ENCODE results near the gene CLPSL2. TPM values are rescaled to one million over a fixed set of nuclear protein-coding genes. Genes with fewer than 3 reads are reported as not detected.

Gene CLPSL2
- total RNA-seq, 1 donor, result not detected

DNA sequence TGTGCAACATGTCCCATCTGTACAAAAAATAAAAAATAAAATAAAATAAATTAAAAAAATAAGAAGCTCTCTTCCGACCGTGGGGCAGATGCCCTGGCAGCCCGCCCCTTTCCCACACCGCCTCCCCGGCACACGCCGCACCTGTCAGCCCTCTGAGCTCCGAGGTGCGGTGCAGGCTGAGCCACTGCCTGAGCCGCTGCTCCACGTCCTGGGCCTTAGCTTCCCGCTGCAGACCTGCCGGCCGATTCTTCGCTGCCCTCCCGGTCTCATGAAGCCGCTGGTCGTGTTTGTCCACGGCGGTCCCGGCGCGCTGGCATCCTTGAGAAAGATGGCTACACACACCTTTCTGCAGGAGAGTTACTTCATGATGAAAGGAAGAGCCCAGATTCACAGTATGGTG, 10.7 kb upstream of the CLPSL2 start:
- Histone ChIP-seq H3K9me3 (ENCODE audit: low read depth, low read length) (no peaks in the 10 kb centered on the region), H3K4me1 (ENCODE audit: insufficient read depth, low read length) (peaks cover 2% of the 10 kb centered on the region), H3K27me3 (ENCODE audit: insufficient read depth, low read length) (peaks cover 24% of the 10 kb centered on the region), H3K4me3 (ENCODE audit: low read length) (no peak overlapping the region)

GRCh38 chr6:35769211-35769610, 7.2 kb upstream of the CLPSL2 start:
- H3K4me3 ChIP-seq (ENCODE audit: low read length), result no peak overlapping the region
- H3K27me3 ChIP-seq (ENCODE audit: insufficient read depth, low read length), result peaks cover 7% of the 10 kb centered on the region
- H3K4me1 ChIP-seq (ENCODE audit: insufficient read depth, low read length), result peaks cover 10% of the 10 kb centered on the region
- no peaks in the 10 kb centered on the region for H3K9me3 ChIP-seq (ENCODE audit: low read depth, low read length)

GRCh38 chr6:35771343-35771627, 5.1 kb upstream of the CLPSL2 start:
- Histone ChIP-seq H3K4me1 (ENCODE audit: insufficient read depth, low read length) (peaks cover 14% of the 10 kb centered on the region), H3K4me3 (ENCODE audit: low read length) (no peak overlapping the region), H3K27me3 (ENCODE audit: insufficient read depth, low read length) (peaks cover under 1% of the 10 kb centered on the region), H3K9me3 (ENCODE audit: low read depth, low read length) (no peaks in the 10 kb centered on the region)

DNA sequence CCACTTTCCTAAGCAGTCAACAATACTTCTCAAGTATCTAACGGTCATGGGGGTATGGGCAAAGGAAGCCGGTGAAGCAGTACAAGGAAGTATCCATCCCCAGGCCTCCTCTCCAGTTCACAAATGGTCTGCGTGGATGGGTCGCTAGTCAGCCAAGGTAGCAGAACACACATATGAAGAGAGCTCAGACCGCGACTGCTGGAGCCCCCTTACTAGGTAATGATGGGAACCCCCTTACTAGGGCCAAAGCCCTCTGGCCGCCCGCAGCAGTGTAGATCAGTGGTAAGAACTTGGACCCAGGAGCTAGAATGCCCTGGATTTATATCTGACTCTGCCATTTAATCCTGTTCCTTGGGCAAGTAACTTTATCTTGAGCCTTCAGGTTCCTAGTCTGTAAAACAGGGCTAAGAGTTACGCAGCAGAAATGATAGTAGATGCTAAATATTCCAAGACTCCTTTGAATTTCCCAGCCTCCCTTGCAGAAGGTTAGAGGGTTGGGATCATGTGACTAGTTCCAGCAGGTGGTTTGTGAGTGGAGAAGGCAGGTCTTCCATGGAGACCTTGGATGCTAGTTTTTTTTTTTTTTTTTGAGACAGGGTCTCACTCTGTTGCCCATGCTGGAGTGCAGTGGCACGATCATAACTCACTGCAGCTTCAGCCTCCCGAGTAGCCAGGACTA, 2.1 kb upstream of the CLPSL2 start:
- Histone ChIP-seq H3K4me3 (ENCODE audit: low read length) (no peak overlapping the region), H3K4me1 (ENCODE audit: insufficient read depth, low read length) (peaks cover 15% of the 10 kb centered on the region), H3K27me3 (ENCODE audit: insufficient read depth, low read length) (peaks cover 6% of the 10 kb centered on the region), H3K9me3 (ENCODE audit: low read depth, low read length) (no peaks in the 10 kb centered on the region)

DNA sequence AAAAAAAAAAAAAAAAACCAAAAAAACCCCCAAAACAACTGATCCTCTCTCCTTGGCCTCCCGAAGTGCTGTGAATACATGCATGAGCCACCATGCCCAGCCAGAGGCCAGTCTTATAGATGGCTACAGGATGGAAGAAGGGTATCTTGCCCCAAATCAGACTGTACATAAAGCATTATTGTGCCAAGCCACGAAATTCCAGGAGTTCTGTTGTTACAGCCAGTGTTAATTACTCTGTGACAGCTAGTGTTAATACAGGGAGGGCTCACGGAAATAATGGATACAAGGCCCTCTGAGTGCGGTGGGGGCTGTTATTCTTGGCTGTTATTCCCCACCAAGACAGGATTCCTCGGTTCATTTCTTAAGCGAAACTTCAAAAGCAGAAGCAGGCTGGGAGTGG, 1.4 kb upstream of the CLPSL2 start:
- Histone ChIP-seq H3K27me3 (ENCODE audit: insufficient read depth, low read length) (peaks cover 6% of the 10 kb centered on the region), H3K4me3 (ENCODE audit: low read length) (no peak overlapping the region), H3K4me1 (ENCODE audit: insufficient read depth, low read length) (peaks cover 15% of the 10 kb centered on the region), H3K9me3 (ENCODE audit: low read depth, low read length) (no peaks in the 10 kb centered on the region)

DNA sequence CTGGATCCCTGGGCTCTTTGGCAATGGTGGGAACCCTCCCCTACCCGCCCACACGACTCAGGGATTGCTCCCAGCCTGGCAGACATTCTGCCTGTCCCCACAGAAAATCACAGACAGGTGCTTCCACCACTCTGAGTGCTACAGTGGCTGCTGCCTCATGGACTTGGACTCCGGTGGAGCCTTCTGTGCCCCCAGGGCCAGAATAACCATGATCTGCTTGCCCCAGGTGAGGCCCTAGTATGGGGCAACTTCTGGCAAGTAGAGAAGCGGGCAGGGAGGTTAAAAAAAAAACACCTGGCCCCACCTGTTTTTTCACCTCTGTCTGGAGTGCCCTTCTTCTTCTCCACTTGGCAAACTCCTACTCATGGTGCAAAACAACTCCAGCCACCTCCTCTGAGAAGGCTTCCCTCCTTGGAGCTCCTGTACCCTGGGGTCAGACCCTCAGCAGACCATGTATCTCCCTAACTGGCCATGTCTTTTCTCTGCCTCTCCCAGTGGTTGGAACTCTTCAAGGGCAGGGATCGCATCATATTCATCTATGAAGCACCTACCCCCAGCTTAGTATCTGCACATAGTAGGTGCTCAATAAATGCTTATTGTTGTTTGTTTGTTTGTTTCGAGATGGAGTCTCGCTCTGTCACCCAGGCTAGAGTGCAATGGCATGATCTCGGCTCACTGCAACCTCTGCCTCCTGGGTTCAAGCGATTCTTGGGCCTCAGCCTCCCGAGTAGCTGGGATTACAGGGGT, 1.1 kb downstream of the CLPSL2 start:
- peaks cover 6% of the 10 kb centered on the region for H3K27me3 ChIP-seq (ENCODE audit: insufficient read depth, low read length)
- H3K4me1 ChIP-seq (ENCODE audit: insufficient read depth, low read length), result peaks cover 5% of the 10 kb centered on the region
- no peaks in the 10 kb centered on the region for H3K9me3 ChIP-seq (ENCODE audit: low read depth, low read length)
- H3K4me3 ChIP-seq (ENCODE audit: low read length), result no peak overlapping the region

- Histone ChIP-seq H3K4me3 (ENCODE audit: low read length) (no peak overlapping the region), H3K4me1 (ENCODE audit: insufficient read depth, low read length) (peaks cover 5% of the 10 kb centered on the region), H3K9me3 (ENCODE audit: low read depth, low read length) (no peaks in the 10 kb centered on the region), H3K27me3 (ENCODE audit: insufficient read depth, low read length) (peaks cover 6% of the 10 kb centered on the region)
Observed at GRCh38 chr6:35778437-35778836, 2.0 kb downstream of the CLPSL2 start.

DNA sequence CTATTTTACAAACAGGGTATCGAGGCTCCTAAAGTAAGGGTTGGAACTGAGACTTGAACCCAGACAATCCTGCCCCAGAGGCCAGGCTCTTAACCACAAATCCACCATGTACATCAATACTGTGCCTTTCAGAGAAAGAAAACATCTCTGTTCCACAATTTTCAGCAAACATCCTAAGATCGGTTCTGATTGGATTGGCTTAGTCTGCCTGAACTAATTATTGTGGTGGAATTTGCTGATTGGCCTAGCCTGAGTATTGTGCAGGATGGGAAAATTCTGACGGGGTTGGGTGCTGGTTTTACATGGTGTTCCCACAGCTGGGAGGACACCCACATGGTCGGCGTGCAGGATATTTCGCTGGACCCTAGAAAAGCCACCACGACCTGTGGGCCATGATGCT, 4.3 kb downstream of the CLPSL2 start, which contains the start of gene CLPSL1:
TSS of gene CLPSL1 (plus strand) at position 301 of the 400 bp plus-strand sequence. CDS start at position 393, 92 bp downstream.
- H3K4me1 ChIP-seq (ENCODE audit: insufficient read depth, low read length), result peaks cover 5% of the 10 kb centered on the region
- H3K9me3 ChIP-seq (ENCODE audit: low read depth, low read length), result no peaks in the 10 kb centered on the region
- peaks cover 6% of the 10 kb centered on the region for H3K27me3 ChIP-seq (ENCODE audit: insufficient read depth, low read length)
- H3K4me3 ChIP-seq (ENCODE audit: low read length), result no peak within 1 kb of the TSS

DNA sequence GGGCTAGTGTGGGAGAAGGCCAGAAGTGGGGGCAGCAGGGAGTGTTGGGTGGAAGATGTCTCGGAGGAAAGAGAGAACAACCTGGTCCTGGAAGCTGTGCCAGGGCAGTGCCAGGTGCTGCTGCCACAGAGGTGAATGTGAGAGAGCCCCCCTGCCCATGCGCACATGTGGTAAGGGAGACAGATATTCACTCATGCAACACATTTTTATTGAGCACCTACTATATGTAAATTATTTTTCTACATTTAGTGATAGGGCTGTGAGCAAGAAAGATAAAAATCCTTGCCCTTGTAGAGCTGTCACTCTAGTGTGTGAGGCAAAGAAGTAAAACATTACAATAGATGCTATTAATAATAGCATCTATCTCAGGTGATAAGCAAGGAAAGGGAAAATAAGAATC, 4.9 kb downstream of the CLPSL2 start:
- Histone ChIP-seq H3K27me3 (ENCODE audit: insufficient read depth, low read length) (peaks cover 8% of the 10 kb centered on the region), H3K9me3 (ENCODE audit: low read depth, low read length) (no peaks in the 10 kb centered on the region), H3K4me3 (ENCODE audit: low read length) (no peak overlapping the region), H3K4me1 (ENCODE audit: insufficient read depth, low read length) (peaks cover 1% of the 10 kb centered on the region)

- H3K4me3 ChIP-seq (ENCODE audit: low read length), result no peak overlapping the region
- H3K9me3 ChIP-seq (ENCODE audit: low read depth, low read length), result no peaks in the 10 kb centered on the region
- H3K4me1 ChIP-seq (ENCODE audit: insufficient read depth, low read length), result no peaks in the 10 kb centered on the region
- peaks cover 14% of the 10 kb centered on the region for H3K27me3 ChIP-seq (ENCODE audit: insufficient read depth, low read length)
Observed at GRCh38 chr6:35782424-35782823, 6.0 kb downstream of the CLPSL2 start.

- Histone ChIP-seq H3K4me3 (ENCODE audit: low read length) (no peak overlapping the region), H3K27me3 (ENCODE audit: insufficient read depth, low read length) (peaks cover 30% of the 10 kb centered on the region), H3K4me1 (ENCODE audit: insufficient read depth, low read length) (no peaks in the 10 kb centered on the region), H3K9me3 (ENCODE audit: low read depth, low read length) (no peaks in the 10 kb centered on the region)
Observed at GRCh38 chr6:35784200-35784599, 7.8 kb downstream of the CLPSL2 start.

DNA sequence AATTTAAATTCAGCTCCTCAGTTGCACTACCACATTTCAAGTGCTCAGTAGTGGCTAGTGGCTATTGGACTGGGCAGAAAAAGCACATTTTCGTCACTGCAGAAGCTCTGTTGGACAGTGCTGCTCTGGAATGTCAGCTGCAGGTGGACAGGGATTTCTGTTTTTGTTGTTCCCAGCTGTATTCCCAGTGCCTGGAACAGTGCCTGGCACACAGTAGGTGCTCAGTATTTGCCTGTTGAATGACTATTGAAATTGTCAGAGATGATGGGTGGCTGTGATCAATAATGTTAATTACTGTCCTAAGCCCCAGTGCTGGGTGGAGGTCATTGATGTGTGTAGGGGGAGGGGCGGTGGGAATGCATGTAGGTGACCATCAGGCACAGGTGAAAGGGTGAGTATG, 9.9 kb downstream of the CLPSL2 start:
- Histone ChIP-seq H3K4me3 (ENCODE audit: low read length) (no peak overlapping the region), H3K27me3 (ENCODE audit: insufficient read depth, low read length) (peaks cover 37% of the 10 kb centered on the region), H3K4me1 (ENCODE audit: insufficient read depth, low read length) (no peaks in the 10 kb centered on the region), H3K9me3 (ENCODE audit: low read depth, low read length) (no peaks in the 10 kb centered on the region)

DNA sequence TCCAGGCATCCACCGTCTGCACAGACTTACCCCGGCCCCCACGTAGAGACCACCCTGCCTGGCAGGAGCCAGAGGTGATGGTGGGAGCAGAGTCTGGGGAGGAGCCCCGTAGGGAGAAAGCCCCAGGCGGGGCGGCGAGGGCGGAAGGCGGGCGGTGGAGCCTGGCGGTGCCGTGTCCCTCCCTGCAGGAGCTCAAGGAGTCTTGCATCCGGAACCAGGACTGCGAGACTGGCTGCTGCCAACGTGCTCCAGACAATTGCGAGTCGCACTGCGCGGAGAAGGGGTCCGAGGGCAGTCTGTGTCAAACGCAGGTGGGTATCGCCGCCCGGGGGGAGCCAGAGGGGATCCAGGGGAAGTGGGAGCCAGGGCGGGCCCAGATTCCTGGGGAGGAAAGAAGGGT, 10.4 kb downstream of the CLPSL2 start:
- H3K4me1 ChIP-seq (ENCODE audit: insufficient read depth, low read length), result no peaks in the 10 kb centered on the region
- H3K4me3 ChIP-seq (ENCODE audit: low read length), result no peak overlapping the region
- no peaks in the 10 kb centered on the region for H3K9me3 ChIP-seq (ENCODE audit: low read depth, low read length)
- peaks cover 37% of the 10 kb centered on the region for H3K27me3 ChIP-seq (ENCODE audit: insufficient read depth, low read length)

DNA sequence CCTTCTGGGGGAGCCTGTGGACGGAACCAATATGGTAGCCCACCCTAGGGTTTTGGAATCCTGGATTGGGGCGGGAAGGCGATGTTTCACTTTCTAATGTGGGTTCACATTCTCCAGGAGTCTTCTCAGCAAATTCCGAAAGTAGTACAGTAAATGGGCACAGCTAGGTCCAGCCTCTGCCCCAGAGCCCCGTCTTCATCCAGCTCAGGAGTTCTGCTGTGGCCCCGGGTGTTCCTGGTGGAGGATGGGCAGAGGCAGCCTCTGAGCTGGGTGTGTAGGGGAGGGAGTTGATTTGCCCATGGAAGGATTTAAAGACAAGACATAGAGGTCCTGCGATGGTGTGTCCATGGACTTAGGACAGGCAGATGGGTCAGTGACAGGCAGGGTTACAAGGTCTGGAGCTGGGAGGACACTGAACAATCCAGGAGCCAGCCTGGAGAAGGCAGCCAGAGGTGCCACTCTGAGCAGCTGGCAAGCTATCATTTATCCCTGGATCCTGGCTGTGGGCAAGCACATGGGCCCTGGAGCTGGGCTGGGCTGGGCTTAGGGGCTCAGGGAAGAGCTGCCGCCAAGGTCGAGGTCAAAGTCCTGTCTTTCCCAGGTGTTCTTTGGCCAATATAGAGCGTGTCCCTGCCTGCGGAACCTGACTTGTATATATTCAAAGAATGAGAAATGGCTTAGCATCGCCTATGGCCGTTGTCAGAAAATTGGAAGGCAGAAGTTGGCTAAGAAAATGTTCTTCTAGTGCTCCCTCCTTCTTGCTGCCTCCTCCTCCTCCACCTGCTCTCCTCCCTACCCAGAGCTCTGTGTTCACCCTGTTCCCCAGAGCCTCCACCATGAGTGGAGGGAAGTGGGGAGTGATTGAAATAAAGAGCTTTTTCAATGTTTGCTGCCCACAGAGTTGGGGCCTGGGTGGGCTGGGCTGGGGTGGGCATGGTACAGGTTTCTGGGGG, 11.1 kb downstream of the CLPSL2 start:
- Histone ChIP-seq H3K4me3 (ENCODE audit: low read length) (no peak overlapping the region), H3K27me3 (ENCODE audit: insufficient read depth, low read length) (peaks cover 37% of the 10 kb centered on the region), H3K4me1 (ENCODE audit: insufficient read depth, low read length) (no peaks in the 10 kb centered on the region), H3K9me3 (ENCODE audit: low read depth, low read length) (no peaks in the 10 kb centered on the region)

GRCh38 chr6:35788423-35788982, 12.1 kb downstream of the CLPSL2 start:
- Histone ChIP-seq H3K27me3 (ENCODE audit: insufficient read depth, low read length) (peaks cover 37% of the 10 kb centered on the region), H3K4me1 (ENCODE audit: insufficient read depth, low read length) (no peaks in the 10 kb centered on the region), H3K4me3 (ENCODE audit: low read length) (no peak overlapping the region), H3K9me3 (ENCODE audit: low read depth, low read length) (no peaks in the 10 kb centered on the region)
